ENCODE results near the gene NDUFS2. TPM values are rescaled to one million over a fixed set of nuclear protein-coding genes. Genes with fewer than 3 reads are reported as not detected.

Gene NDUFS2
- total and polyA plus RNA-seq, 9 of the 15 experiments (the other 6 are each of a cell fraction or from before 2014, with no cell fraction given), result 70.0 to 176 (median 141) TPM

- peak; percentile 73; the same call in 1 of the 2 replicates for TF ChIP-seq TFAP4 (CRISPR knock-in tag; IDR thresholded peaks at IDR 0.05; ENCODE audit: borderline replicate concordance)
- peak; percentile 92 for TF ChIP-seq E2F8 (IDR thresholded peaks at IDR 0.05; ENCODE audit: low read depth, partially characterized antibody)
- TF ChIP-seq KDM4B (IDR thresholded peaks at IDR 0.05; ENCODE audit: borderline replicate concordance in 2 of 2, low read depth in 1 of 2), result no peak
- TF ChIP-seq CTCF (IDR thresholded peaks at IDR 0.05 in 2 of 3, conservative IDR thresholded peaks at IDR 0.05 in 1 of 3; ENCODE audit: insufficient read depth in 2 of 3, low read depth in 1 of 3, low read length in 3 of 3), result no peak
- peak; percentile 80 for TF ChIP-seq ZNF766 (CRISPR knock-in tag; conservative IDR thresholded peaks at IDR 0.05)
- TF ChIP-seq EWSR1 (IDR thresholded peaks at IDR 0.05; ENCODE audit: borderline replicate concordance, low read depth, partially characterized antibody), result no peak
- no peak for TF ChIP-seq ZBED1 (IDR thresholded peaks at IDR 0.05)
- peak; percentile 20; the same call in 1 of the 2 replicates for TF ChIP-seq SIN3B (IDR thresholded peaks at IDR 0.05; ENCODE audit: low read depth)
- peak; percentile 97 for TF ChIP-seq MYC (IDR thresholded peaks at IDR 0.05; ENCODE audit: low read depth, low read length)
- TF ChIP-seq MYC (CRISPR knock-in tag; IDR thresholded peaks at IDR 0.05; ENCODE audit: borderline replicate concordance, low read depth), result peak; percentile 91
- peak; percentile 76 for TF ChIP-seq ATF7 (IDR thresholded peaks at IDR 0.05)
- TF ChIP-seq SAFB (IDR thresholded peaks at IDR 0.05; ENCODE audit: borderline replicate concordance, low read depth, low read length), result no peak
- peak in 1 of 2 experiments; percentile 77; a peak in 3 of 4 replicates for TF ChIP-seq HDAC1 (IDR thresholded peaks at IDR 0.05)
- TF ChIP-seq OTX1 (CRISPR knock-in tag; IDR thresholded peaks at IDR 0.05), result peak; percentile 72; the same call in 1 of the 2 replicates
- peak; percentile 94 for TF ChIP-seq ZEB2 (IDR thresholded peaks at IDR 0.05)
- peak; percentile 28 for TF ChIP-seq TEAD4 (IDR thresholded peaks at IDR 0.05; ENCODE audit: low read length)
- TF ChIP-seq TEAD4 (CRISPR knock-in tag; IDR thresholded peaks at IDR 0.05; ENCODE audit: borderline replicate concordance), result no peak
- no peak for TF ChIP-seq NELFE (IDR thresholded peaks at IDR 0.05; ENCODE audit: insufficient read depth, insufficient read length)
- TF ChIP-seq TBL1XR1 (IDR thresholded peaks at IDR 0.05; ENCODE audit: low read length in 2 of 2), result 0 out of 4 replicates have a peak, but pooled peaks of 1 of the 2 experiments have one; percentile 32
- TF ChIP-seq FOXK1 (CRISPR knock-in tag; IDR thresholded peaks at IDR 0.05; ENCODE audit: borderline replicate concordance), result no peak
- peak; percentile 54; the same call in 1 of the 2 replicates for TF ChIP-seq MEF2D (tag; conservative IDR thresholded peaks at IDR 0.05; ENCODE audit: low read depth)
Measured at GRCh38 chr1:161153682-161154337, 48.4 kb upstream of the NDUFS2 start, which contains the start of gene UFC1 (continued).
